Gastrocnemius medialis (tissue), 4 donors: ENCODE data around the gene USH2A.

Source experiments
- POLR2A ChIP-seq, 2 donors: fragments of 450-650 bp; IDR thresholded peaks; one replicate each; pipeline ENCODE4 v1.6.1; 2017; ENCODE audit warnings: antibody characterized with exemption in 2 of 2, mild to moderate bottlenecking in 2 of 2, moderate library complexity in 2 of 2
- TF ChIP-seq, protein P1 (sequence below), 5 experiments: fragments of 450-650 bp in 3 of 5; fragments of 200-600 bp in 2 of 5; sonication (generic) in 2 of 5; IDR thresholded peaks in 4 of 5; conservative IDR thresholded peaks in 1 of 5; 1 replicate in 4 of 5; 2 replicates in 1 of 5; pipeline ENCODE4 v1.5.1; 2016 to 2019; ENCODE audit warnings: antibody characterized with exemption in 5 of 5, mild to moderate bottlenecking in 3 of 5, moderate library complexity in 3 of 5

DNA sequence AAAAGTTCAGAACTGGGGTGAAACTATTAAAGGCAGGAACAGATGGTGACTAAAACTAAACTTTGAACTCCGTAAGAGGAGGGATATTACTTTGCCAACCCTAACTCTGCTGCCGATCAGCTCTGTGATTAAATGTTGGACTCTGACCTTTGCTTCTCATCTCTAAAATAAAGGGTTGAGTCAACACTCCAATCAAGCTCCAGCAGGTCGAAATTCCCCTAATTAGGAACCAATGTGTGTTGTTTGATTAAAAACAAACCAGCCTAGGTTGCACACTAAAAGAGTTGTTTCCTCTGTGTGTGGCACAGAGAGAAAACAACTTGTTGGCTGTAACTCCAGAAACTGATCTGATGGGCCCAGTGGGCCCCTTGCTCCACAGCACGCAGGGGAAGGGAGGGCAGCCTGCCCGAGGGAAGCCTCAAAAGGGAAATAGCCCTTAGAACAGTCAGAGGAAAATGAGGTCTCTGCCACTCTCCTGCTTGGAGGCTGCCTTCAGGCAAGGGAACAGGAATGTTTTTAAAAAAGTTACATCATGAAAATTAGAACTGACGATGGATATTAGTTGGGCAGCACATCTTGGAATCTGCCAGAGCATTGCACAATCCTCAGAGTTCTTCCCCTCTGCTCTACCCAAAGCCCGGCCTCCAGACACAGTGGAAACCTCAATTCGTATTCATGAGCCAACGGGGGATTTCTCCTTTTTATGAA lies 786.8 kb downstream of the USH2A start:
- TF ChIP-seq, protein P1, sequence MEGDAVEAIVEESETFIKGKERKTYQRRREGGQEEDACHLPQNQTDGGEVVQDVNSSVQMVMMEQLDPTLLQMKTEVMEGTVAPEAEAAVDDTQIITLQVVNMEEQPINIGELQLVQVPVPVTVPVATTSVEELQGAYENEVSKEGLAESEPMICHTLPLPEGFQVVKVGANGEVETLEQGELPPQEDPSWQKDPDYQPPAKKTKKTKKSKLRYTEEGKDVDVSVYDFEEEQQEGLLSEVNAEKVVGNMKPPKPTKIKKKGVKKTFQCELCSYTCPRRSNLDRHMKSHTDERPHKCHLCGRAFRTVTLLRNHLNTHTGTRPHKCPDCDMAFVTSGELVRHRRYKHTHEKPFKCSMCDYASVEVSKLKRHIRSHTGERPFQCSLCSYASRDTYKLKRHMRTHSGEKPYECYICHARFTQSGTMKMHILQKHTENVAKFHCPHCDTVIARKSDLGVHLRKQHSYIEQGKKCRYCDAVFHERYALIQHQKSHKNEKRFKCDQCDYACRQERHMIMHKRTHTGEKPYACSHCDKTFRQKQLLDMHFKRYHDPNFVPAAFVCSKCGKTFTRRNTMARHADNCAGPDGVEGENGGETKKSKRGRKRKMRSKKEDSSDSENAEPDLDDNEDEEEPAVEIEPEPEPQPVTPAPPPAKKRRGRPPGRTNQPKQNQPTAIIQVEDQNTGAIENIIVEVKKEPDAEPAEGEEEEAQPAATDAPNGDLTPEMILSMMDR (IDR thresholded peaks at IDR 0.05 in 4 of 5, conservative IDR thresholded peaks at IDR 0.05 in 1 of 5), result no peak
- no peak for TF ChIP-seq POLR2A (IDR thresholded peaks at IDR 0.05)
